Measurements from ENCODE around the gene NLRC5.

- no peak for TF ChIP-seq SIN3A (IDR thresholded peaks at IDR 0.05; ENCODE audit: borderline replicate concordance, insufficient read depth, low read length)
- no peak for TF ChIP-seq POLR2AphosphoS5 (IDR thresholded peaks at IDR 0.05; ENCODE audit: low read depth, low read length)
- TF ChIP-seq FOXP2 (optimal IDR thresholded peaks at IDR 0.05; ENCODE audit: borderline replicate concordance, extremely low read depth, extremely low read length, insufficient read depth) = no peak
Observed at GRCh38 chr16:57062329-57062728, 73.0 kb downstream of the NLRC5 start.
